ENCODE results near the gene DAZL. TPM values are rescaled to one million over a fixed set of nuclear protein-coding genes. Genes with fewer than 3 reads are reported as not detected.

DAZL gene
- total RNA-seq, 1 experiment from 2014 or later, result not detected

GRCh38 chr3:16543242-16543864 is 61.9 kb downstream of the DAZL start:
- intact Hi-C loops (cut with micrococcal nuclease; ENCODE audit: unreplicated experiment), result no loop called here
- Mint-ChIP-seq H3K27me3 (ENCODE audit: unreplicated experiment) (peaks cover 96% of the 10 kb centered on the region), H3K4me1 (ENCODE audit: low read depth, unreplicated experiment) (no peaks in the 10 kb centered on the region), H3K36me3 (ENCODE audit: insufficient read depth, unreplicated experiment) (no peaks in the 10 kb centered on the region), H3K27ac (ENCODE audit: unreplicated experiment) (no peak overlapping the region), H3K4me3 (ENCODE audit: low read depth, unreplicated experiment) (no peak overlapping the region), H3K9me3 (ENCODE audit: low read depth, unreplicated experiment) (no peaks in the 10 kb centered on the region)
- CTCF ChIA-PET, result no interaction called here
- BruUV-seq (replicated peaks), result no TSS peak
- no peak for DNase-seq
- TF ChIP-seq CTCF (IDR thresholded peaks at IDR 0.05; ENCODE audit: unreplicated experiment), result no peak

- no peak overlapping the region for H3K27ac Mint-ChIP-seq (ENCODE audit: unreplicated experiment)
- DNase-seq, result no peak
- TF ChIP-seq CTCF (IDR thresholded peaks at IDR 0.05; ENCODE audit: unreplicated experiment), result no peak
- intact Hi-C loops (cut with micrococcal nuclease; ENCODE audit: unreplicated experiment), result no loop called here
- no peaks in the 10 kb centered on the region for H3K36me3 Mint-ChIP-seq (ENCODE audit: insufficient read depth, unreplicated experiment)
- CTCF ChIA-PET, result no interaction called here
- H3K4me1 Mint-ChIP-seq (ENCODE audit: low read depth, unreplicated experiment), result no peaks in the 10 kb centered on the region
- H3K9me3 Mint-ChIP-seq (ENCODE audit: low read depth, unreplicated experiment), result no peaks in the 10 kb centered on the region
- H3K4me3 Mint-ChIP-seq (ENCODE audit: low read depth, unreplicated experiment), result no peak overlapping the region
- peaks cover 67% of the 10 kb centered on the region for H3K27me3 Mint-ChIP-seq (ENCODE audit: unreplicated experiment)
- BruUV-seq (replicated peaks), result no TSS peak
Measured at GRCh38 chr3:16538507-16538906, 66.7 kb downstream of the DAZL start.

GRCh38 chr3:16536996-16537395 is 68.2 kb downstream of the DAZL start:
- Mint-ChIP-seq H3K9me3 (ENCODE audit: low read depth, unreplicated experiment) (no peaks in the 10 kb centered on the region), H3K27ac (ENCODE audit: unreplicated experiment) (no peak overlapping the region), H3K36me3 (ENCODE audit: insufficient read depth, unreplicated experiment) (no peaks in the 10 kb centered on the region), H3K4me3 (ENCODE audit: low read depth, unreplicated experiment) (no peak overlapping the region), H3K27me3 (ENCODE audit: unreplicated experiment) (peaks cover 65% of the 10 kb centered on the region), H3K4me1 (ENCODE audit: low read depth, unreplicated experiment) (no peaks in the 10 kb centered on the region)
- CTCF ChIA-PET, result no interaction called here
- BruUV-seq (replicated peaks), result no TSS peak
- intact Hi-C loops (cut with micrococcal nuclease; ENCODE audit: unreplicated experiment), result no loop called here
- DNase-seq, result no peak
- TF ChIP-seq CTCF (IDR thresholded peaks at IDR 0.05; ENCODE audit: unreplicated experiment), result no peak

Other genes with a start within 250 kb of the DAZL start
- 1.6 and 1.8 TPM in 2 replicates for gene RFTN1, start 91.7 kb downstream of the DAZL start, total RNA-seq (2022)

All from Calu3 (cell line).